Naive thymus-derived CD4-positive, alpha-beta T cell (primary cell): ENCODE measurements around the gene KRTAP12-1. TPM values are rescaled to one million over a fixed set of nuclear protein-coding genes. Genes with fewer than 3 reads are reported as not detected.

Experiments used
- ATAC-seq: fragments of 150-1000 bp; cut with Tn5 transposase; 2 replicates; pipeline ENCODE4 v1.10.0; 2021; ENCODE audit warnings: mild to moderate bottlenecking, moderate library complexity
- CTCF ChIA-PET: fragments of 350-600 bp; sonication (Branson Sonifier 250); formaldehyde crosslinking; loops from one replicate; lab custom pipeline; 2021; ENCODE audit warnings: antibody characterized with exemption; lab: Charles Lee
- POLR2A ChIA-PET: fragments of 350-600 bp; sonication (Branson Sonifier 250); formaldehyde crosslinking; loops from one replicate; lab custom pipeline; 2021; ENCODE audit warnings: antibody characterized with exemption, inconsistent platforms; lab: Charles Lee
- DNase-seq, 9 donors: peaks; one replicate each; pipeline versions ENCODE4 v3.0.0 to v3.0.0-alpha.2; 2020 to 2022; ENCODE audit warnings: mixed read lengths in 1 of 9
- H3K27ac ChIP-seq: one replicate; pipeline ENCODE4 v1.7.0; 2013; ENCODE audit warnings: mild to moderate bottlenecking, low read depth, low read length, moderate library complexity
- H3K27me3 ChIP-seq, 2 donors: one replicate each; pipeline ENCODE4 v1.7.0; 2013; ENCODE audit warnings: low read length in 2 of 2, mild to moderate bottlenecking in 2 of 2, moderate library complexity in 2 of 2; ENCODE audit not compliant: control insufficient read depth in 2 of 2, insufficient read depth in 2 of 2
- H3K36me3 ChIP-seq, 3 experiments: 1 replicate in 2 of 3; 2 replicates in 1 of 3; pipeline ENCODE4 v1.7.0; 2013; ENCODE audit warnings: low read length in 3 of 3, mild to moderate bottlenecking in 3 of 3, moderate library complexity in 1 of 3; ENCODE audit not compliant: insufficient read depth in 3 of 3, control insufficient read depth in 2 of 3
- H3K4me1 ChIP-seq, 2 donors: one replicate each; pipeline ENCODE4 v1.7.0; 2013; ENCODE audit warnings: low read length in 2 of 2, mild to moderate bottlenecking in 2 of 2, moderate library complexity in 1 of 2; ENCODE audit not compliant: control insufficient read depth in 2 of 2, insufficient read depth in 2 of 2
- H3K4me3 ChIP-seq: 2 replicates; pipeline ENCODE4 v1.7.0; 2013; ENCODE audit warnings: mild to moderate bottlenecking, low read length
- H3K9me3 ChIP-seq, 3 experiments: 1 replicate in 2 of 3; 2 replicates in 1 of 3; pipeline ENCODE4 v1.7.0; 2013; ENCODE audit warnings: low read length in 3 of 3; ENCODE audit not compliant: control insufficient read depth in 2 of 3
- H3K27ac Mint-ChIP-seq, 9 donors: one replicate each; pipeline ENCODE4 v1.8.0; 2020 to 2022; ENCODE audit warnings: mixed read lengths in 9 of 9, mild to moderate bottlenecking in 8 of 9, moderate library complexity in 5 of 9, inconsistent platforms in 2 of 9
- H3K27me3 Mint-ChIP-seq, 5 donors: one replicate each; pipeline ENCODE4 v1.8.0; 2021 to 2022; ENCODE audit warnings: mixed read lengths in 5 of 5, mild to moderate bottlenecking in 1 of 5
- H3K36me3 Mint-ChIP-seq, 5 donors: one replicate each; pipeline ENCODE4 v1.8.0; 2020 to 2022; ENCODE audit warnings: mixed read lengths in 5 of 5, mild to moderate bottlenecking in 3 of 5, inconsistent platforms in 1 of 5
- H3K4me1 Mint-ChIP-seq, 7 donors: one replicate each; pipeline ENCODE4 v1.8.0; 2020 to 2022; ENCODE audit warnings: mixed read lengths in 7 of 7, mild to moderate bottlenecking in 3 of 7, inconsistent platforms in 1 of 7
- H3K4me3 Mint-ChIP-seq, 10 donors: one replicate each; pipeline ENCODE4 v1.8.0; 2020 to 2022; ENCODE audit warnings: mild to moderate bottlenecking in 10 of 10, mixed read lengths in 10 of 10, moderate library complexity in 6 of 10, inconsistent platforms in 2 of 10
- H3K9me3 Mint-ChIP-seq, 11 donors: one replicate each; pipeline ENCODE4 v1.8.0; 2020 to 2022; ENCODE audit warnings: mixed read lengths in 11 of 11, mild to moderate bottlenecking in 4 of 11, inconsistent platforms in 1 of 11, moderate library complexity in 1 of 11
- intact Hi-C, 2 donors: fragments of 100-400 bp; cut with micrococcal nuclease; formaldehyde crosslinking; loops; one replicate each; pipeline ENCODE4 v1.15.1; 2023
- polyA plus RNA-seq, 2 donors: library from polyadenylated mRNA; unstranded; fragments of 300-500 nt; fragmentation: Illumina TruSeq; gene quantifications; one replicate each; pipeline ENCODE4 v1.2.3, GENCODE V29; 2021
- total RNA-seq, 6 experiments: library from RNA in 5 of 6; stranded (reverse) in 5 of 6; gene quantifications; 1 replicate in 5 of 6; 2 replicates in 1 of 6; pipeline ENCODE4 v1.2.3 and lab custom pipeline; 2021 to 2026

The KRTAP12-1 gene
- total and polyA plus RNA-seq, 7 experiments from 2014 or later: not detected

- DNase-seq: no peak
- peaks cover 9 to 45% (median 22%) of the 10 kb centered on the region in 5 donors for H3K27me3 Mint-ChIP-seq
- no peak overlapping the region for H3K4me3 Mint-ChIP-seq
- H3K9me3 Mint-ChIP-seq: no peaks in the 10 kb centered on the region
- POLR2A ChIA-PET: no interaction called here
- intact Hi-C loops: no loop called here
- peaks cover 0 to 6% (median 0%) of the 10 kb centered on the region in 5 donors for H3K36me3 Mint-ChIP-seq
- H3K4me1 ChIP-seq: peaks cover 10 to 16% of the 10 kb centered on the region in 2 donors
- peaks cover 4 to 15% (median 13%) of the 10 kb centered on the region in 7 donors for H3K4me1 Mint-ChIP-seq
- peaks cover 0 to 5% of the 10 kb centered on the region in 2 donors for H3K27me3 ChIP-seq
- CTCF ChIA-PET: interaction anchor here (2.0 kb wide), 1 partner anchor 74 kb away, joined by 4 read pairs; the partner anchor contains the start of gene UBE2G2
- no peaks in the 10 kb centered on the region for H3K9me3 ChIP-seq
- H3K36me3 ChIP-seq: no peaks in the 10 kb centered on the region
- no peak overlapping the region for H3K27ac ChIP-seq
- no peak overlapping the region for H3K27ac Mint-ChIP-seq
- ATAC-seq: no peak
- no peak overlapping the region for H3K4me3 ChIP-seq
Measured at GRCh38 chr21:44727321-44727720, 45.4 kb upstream of the KRTAP12-1 start.

- ChIA-PET POLR2A (no interaction called here), CTCF (interaction anchor here (2.0 kb wide), 1 partner anchor 74 kb away, joined by 4 read pairs; the partner anchor contains the start of gene UBE2G2)
- intact Hi-C loops: no loop called here
Measured at GRCh38 chr21:44726826-44727225, 44.9 kb upstream of the KRTAP12-1 start.

GRCh38 chr21:44724926-44725325 lies 43.0 kb upstream of the KRTAP12-1 start:
- Mint-ChIP-seq H3K4me1 (peaks cover 3 to 15% (median 13%) of the 10 kb centered on the region in 7 donors), H3K36me3 (peaks cover 0 to 6% (median 0%) of the 10 kb centered on the region in 5 donors), H3K4me3 (no peak overlapping the region), H3K27me3 (peaks cover 9 to 56% (median 28%) of the 10 kb centered on the region in 5 donors), H3K9me3 (peaks cover 0 to 1% (median 0%) of the 10 kb centered on the region in 11 donors), H3K27ac (no peak overlapping the region)
- H3K4me3 ChIP-seq: no peak overlapping the region
- POLR2A ChIA-PET: interaction anchor here (0.7 kb wide), 1 partner anchor 14 kb away, joined by 4 read pairs; the partner anchor contains the start of gene TSPEAR
- ATAC-seq (no peak), DNase-seq (no peak)
- no peaks in the 10 kb centered on the region for H3K9me3 ChIP-seq
- CTCF ChIA-PET: no interaction called here
- peaks cover 0 to 5% of the 10 kb centered on the region in 2 donors for H3K27me3 ChIP-seq
- H3K27ac ChIP-seq: no peak overlapping the region
- intact Hi-C loops: loop anchor here in 1 of 2 donors (2.0 kb wide), 1 partner anchor 16 kb away; no protein-coding TSS in a partner anchor
- no peaks in the 10 kb centered on the region for H3K36me3 ChIP-seq
- H3K4me1 ChIP-seq: peaks cover 10 to 16% of the 10 kb centered on the region in 2 donors

More at GRCh38 chr21:44726826-44727225, 44.9 kb upstream of the KRTAP12-1 start:
- H3K9me3 ChIP-seq: no peaks in the 10 kb centered on the region
- H3K27me3 Mint-ChIP-seq: peaks cover 9 to 49% (median 22%) of the 10 kb centered on the region in 5 donors
- no peak for ATAC-seq
- DNase-seq: no peak
- no peak overlapping the region for H3K27ac Mint-ChIP-seq
- peaks cover 10 to 16% of the 10 kb centered on the region in 2 donors for H3K4me1 ChIP-seq
- H3K27me3 ChIP-seq: peaks cover 0 to 5% of the 10 kb centered on the region in 2 donors
- no peak overlapping the region for H3K4me3 ChIP-seq
- no peaks in the 10 kb centered on the region for H3K36me3 ChIP-seq
- peaks cover 0 to 6% (median 0%) of the 10 kb centered on the region in 5 donors for H3K36me3 Mint-ChIP-seq
- no peak overlapping the region for H3K27ac ChIP-seq
- no peaks in the 10 kb centered on the region for H3K9me3 Mint-ChIP-seq
- H3K4me3 Mint-ChIP-seq: no peak overlapping the region
- H3K4me1 Mint-ChIP-seq: peaks cover 3 to 15% (median 13%) of the 10 kb centered on the region in 7 donors

GRCh38 chr21:44724196-44724595 lies 42.2 kb upstream of the KRTAP12-1 start:
- CTCF ChIA-PET: no interaction called here
- Mint-ChIP-seq H3K36me3 (peaks cover 0 to 6% (median 0%) of the 10 kb centered on the region in 5 donors), H3K4me3 (peak overlapping the region in 9 of 10 donors; percentile 17 to 81 (median 57)), H3K9me3 (peaks cover 0 to 1% (median 0%) of the 10 kb centered on the region in 11 donors), H3K4me1 (peaks cover 3 to 15% (median 13%) of the 10 kb centered on the region in 7 donors), H3K27ac (peak overlapping the region in 3 of 9 donors; percentile 41 to 57 (median 54)), H3K27me3 (peaks cover 9 to 62% (median 31%) of the 10 kb centered on the region in 5 donors)
- DNase-seq (no peak), ATAC-seq (no peak)
- intact Hi-C loops: loop anchor here in 1 of 2 donors (2.0 kb wide), 1 partner anchor 15 kb away; no protein-coding TSS in a partner anchor
- peaks cover 0 to 5% of the 10 kb centered on the region in 2 donors for H3K27me3 ChIP-seq
- peaks cover 10 to 16% of the 10 kb centered on the region in 2 donors for H3K4me1 ChIP-seq
- no peak overlapping the region for H3K4me3 ChIP-seq
- H3K27ac ChIP-seq: no peak overlapping the region
- no peaks in the 10 kb centered on the region for H3K36me3 ChIP-seq
- POLR2A ChIA-PET: no interaction called here
- no peaks in the 10 kb centered on the region for H3K9me3 ChIP-seq

GRCh38 chr21:44723177-44724131 lies 41.5 kb upstream of the KRTAP12-1 start:
- H3K27me3 Mint-ChIP-seq: peaks cover 9 to 69% (median 35%) of the 10 kb centered on the region in 5 donors
- H3K27ac Mint-ChIP-seq: peak overlapping the region in 7 of 9 donors; percentile 36 to 81 (median 71)
- no peak overlapping the region for H3K27ac ChIP-seq
- peaks cover 10 to 16% of the 10 kb centered on the region in 2 donors for H3K4me1 ChIP-seq
- H3K27me3 ChIP-seq: peaks cover 0 to 5% of the 10 kb centered on the region in 2 donors
- no peaks in the 10 kb centered on the region for H3K9me3 ChIP-seq
- H3K36me3 ChIP-seq: no peaks in the 10 kb centered on the region
- peak overlapping the region in 9 of 10 donors; percentile 75 to 87 (median 83) for H3K4me3 Mint-ChIP-seq
- CTCF ChIA-PET: interaction anchor here (1.0 to 1.3 kb wide), 3 partner anchors 19 to 213 kb away, joined by 3 to 4 read pairs (median 4); partner anchors contain the start of gene KRTAP12-3
- intact Hi-C loops: loop anchor here in 1 of 2 donors (2.0 kb wide), 1 partner anchor 15 kb away; no protein-coding TSS in a partner anchor
- peaks cover 0 to 1% (median 0%) of the 10 kb centered on the region in 11 donors for H3K9me3 Mint-ChIP-seq
- peak; percentile 18 for ATAC-seq
- POLR2A ChIA-PET: interaction anchor here (0.6 kb wide), 1 partner anchor 66 kb away, joined by 3 read pairs; the partner anchor contains the start of gene KRTAP12-3
- H3K4me3 ChIP-seq: peak overlapping the region; percentile 55
- peak in 5 of 9 donors; percentile 19 to 37 (median 33) for DNase-seq
- peaks cover 0 to 6% (median 0%) of the 10 kb centered on the region in 5 donors for H3K36me3 Mint-ChIP-seq
- H3K4me1 Mint-ChIP-seq: peaks cover 3 to 15% (median 13%) of the 10 kb centered on the region in 7 donors

- H3K36me3 ChIP-seq: no peaks in the 10 kb centered on the region
- Mint-ChIP-seq H3K27ac (peak overlapping the region in 5 of 9 donors; percentile 30 to 81 (median 52)), H3K4me1 (peaks cover 3 to 15% (median 13%) of the 10 kb centered on the region in 7 donors), H3K4me3 (peak overlapping the region in 9 of 10 donors; percentile 75 to 87 (median 83)), H3K9me3 (peaks cover 0 to 1% (median 0%) of the 10 kb centered on the region in 11 donors), H3K36me3 (peaks cover 0 to 6% (median 0%) of the 10 kb centered on the region in 5 donors), H3K27me3 (peaks cover 9 to 73% (median 36%) of the 10 kb centered on the region in 5 donors)
- peaks cover 0 to 5% of the 10 kb centered on the region in 2 donors for H3K27me3 ChIP-seq
- H3K4me3 ChIP-seq: no peak overlapping the region
- no peak for DNase-seq
- ATAC-seq: no peak
- peaks cover 10 to 16% of the 10 kb centered on the region in 2 donors for H3K4me1 ChIP-seq
- no peak overlapping the region for H3K27ac ChIP-seq
- intact Hi-C loops: no loop called here
- POLR2A ChIA-PET: no interaction called here
- H3K9me3 ChIP-seq: no peaks in the 10 kb centered on the region
- CTCF ChIA-PET: interaction anchor here (1.0 to 1.3 kb wide), 3 partner anchors 20 to 212 kb away, joined by 3 to 4 read pairs (median 4); partner anchors contain the start of gene KRTAP12-3
Measured at GRCh38 chr21:44722731-44723130, 40.8 kb upstream of the KRTAP12-1 start.
